GM19351 (cell line): ENCODE results near the gene PARD3B.

Experiments
- ATAC-seq: cut with Tn5 transposase; IDR thresholded peaks from one replicate; pipeline ENCODE4 v1.9.1; 2021; ENCODE audit warnings: mild to moderate bottlenecking, moderate library complexity; ENCODE audit not compliant: unreplicated experiment

Gene PARD3B

DNA sequence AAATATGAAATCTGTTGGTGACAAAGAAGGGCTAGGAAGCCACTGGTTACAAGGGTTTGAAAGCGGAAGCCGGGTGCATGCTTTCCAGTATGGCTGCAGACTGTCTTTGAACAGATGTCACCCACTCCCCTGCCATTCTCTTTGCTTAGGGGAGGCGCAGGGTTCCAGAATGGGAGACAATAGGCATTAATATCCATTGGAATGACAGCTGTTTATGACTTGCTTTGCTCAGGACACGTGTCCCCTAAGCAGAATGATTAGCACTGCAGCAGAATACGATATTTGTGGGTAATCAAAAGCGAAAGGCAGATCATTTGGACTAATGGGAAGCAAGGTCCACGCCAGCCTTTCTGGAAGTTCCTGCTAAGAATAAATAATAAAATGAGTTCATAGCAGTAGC is 1111.2 kb downstream of the PARD3B start:
- no peak for ATAC-seq

DNA sequence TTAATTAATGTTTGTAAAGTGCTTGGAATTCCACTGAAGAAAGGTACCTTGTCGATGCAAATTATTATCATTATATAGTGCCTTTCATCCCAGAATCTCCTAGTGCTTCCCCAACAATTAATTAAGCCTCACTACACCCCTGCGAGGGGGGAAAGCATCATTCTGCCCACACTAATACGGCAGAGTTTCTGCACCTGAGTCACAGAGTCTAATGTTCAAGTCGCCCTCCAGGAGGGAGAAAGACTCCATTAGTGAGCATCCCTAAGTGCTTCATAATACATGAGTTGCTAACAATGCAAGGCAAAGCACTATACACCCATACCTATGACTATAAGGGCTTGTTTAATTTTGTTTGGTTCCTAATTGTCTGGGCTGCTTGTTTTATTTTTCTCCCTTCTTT is 1111.7 kb downstream of the PARD3B start:
- no peak for ATAC-seq

DNA sequence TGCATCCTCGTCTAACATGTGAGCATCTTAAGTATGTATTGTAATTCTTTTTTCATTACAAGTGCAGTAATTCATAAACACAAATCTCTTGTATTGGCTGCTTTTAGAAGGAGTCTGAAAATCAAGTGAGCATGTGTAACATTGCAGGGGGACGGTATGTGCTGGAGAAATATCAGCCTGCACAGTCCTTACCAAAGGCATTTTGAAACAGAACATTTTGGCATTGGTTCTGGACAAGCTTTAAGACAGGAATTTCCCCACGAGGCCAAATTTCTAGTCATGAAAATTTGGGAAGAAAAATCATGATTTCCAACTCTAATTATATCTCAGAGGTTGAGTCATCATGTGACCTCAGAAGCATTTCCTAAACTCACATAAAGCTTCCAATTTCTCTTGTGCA is 1112.3 kb downstream of the PARD3B start:
- ATAC-seq = no peak

DNA sequence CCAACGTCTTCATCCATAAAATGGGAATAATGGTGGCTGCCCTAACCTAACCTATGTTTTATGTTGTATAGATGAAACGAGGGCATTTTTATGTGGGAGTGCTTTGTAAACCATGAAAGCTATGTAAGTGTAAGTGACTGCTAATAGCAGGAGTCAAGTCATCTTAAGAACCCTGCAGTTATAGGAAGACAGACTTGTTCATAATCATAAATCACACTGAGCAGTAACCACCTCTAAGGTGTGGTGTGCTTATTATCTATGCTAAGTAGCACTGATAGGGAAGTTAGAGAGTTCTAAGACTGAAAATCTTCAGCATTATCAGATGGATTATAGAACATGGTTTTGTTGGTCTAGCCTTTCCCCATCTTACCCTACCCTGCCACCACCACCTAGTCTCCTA is 1112.8 kb downstream of the PARD3B start:
- ATAC-seq = no peak

DNA sequence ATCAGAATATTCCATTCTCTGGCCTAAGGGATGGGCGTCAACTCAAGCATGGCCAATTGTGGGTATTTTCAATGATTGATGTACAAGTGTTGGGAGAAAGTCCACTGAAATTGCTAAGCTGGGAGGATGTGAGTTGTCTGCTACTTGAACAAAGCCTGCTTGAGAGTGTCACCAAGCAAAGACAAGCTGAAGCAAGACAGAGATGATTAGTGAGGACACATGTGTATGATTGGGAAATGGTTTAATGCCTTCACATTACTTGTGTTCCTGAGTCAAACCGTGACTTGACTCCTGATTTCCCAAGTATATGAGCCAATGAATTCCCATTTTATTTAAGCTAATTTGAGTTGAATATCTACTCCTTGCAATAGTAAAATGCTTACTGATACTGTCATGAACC is 1113.3 kb downstream of the PARD3B start:
- no peak for ATAC-seq

DNA sequence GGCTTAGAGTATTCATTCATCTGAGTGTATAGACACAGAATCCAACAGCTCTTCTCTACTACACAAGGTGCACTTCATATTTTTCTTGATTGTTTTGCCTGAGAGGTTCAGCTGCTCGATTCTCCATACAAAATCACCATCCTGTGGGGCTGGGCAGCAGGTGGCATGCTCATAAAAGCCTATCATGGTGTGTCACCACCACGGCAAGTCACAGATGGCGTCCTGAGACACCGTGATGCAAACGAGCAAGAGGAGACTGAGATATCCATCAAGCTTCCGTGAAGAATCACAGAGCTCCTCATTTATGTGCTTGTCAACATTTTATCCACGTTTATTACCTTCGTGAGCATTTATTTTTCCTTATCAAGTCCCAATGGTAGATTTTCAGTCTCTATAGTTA is 1114.6 kb downstream of the PARD3B start:
- no peak for ATAC-seq

DNA sequence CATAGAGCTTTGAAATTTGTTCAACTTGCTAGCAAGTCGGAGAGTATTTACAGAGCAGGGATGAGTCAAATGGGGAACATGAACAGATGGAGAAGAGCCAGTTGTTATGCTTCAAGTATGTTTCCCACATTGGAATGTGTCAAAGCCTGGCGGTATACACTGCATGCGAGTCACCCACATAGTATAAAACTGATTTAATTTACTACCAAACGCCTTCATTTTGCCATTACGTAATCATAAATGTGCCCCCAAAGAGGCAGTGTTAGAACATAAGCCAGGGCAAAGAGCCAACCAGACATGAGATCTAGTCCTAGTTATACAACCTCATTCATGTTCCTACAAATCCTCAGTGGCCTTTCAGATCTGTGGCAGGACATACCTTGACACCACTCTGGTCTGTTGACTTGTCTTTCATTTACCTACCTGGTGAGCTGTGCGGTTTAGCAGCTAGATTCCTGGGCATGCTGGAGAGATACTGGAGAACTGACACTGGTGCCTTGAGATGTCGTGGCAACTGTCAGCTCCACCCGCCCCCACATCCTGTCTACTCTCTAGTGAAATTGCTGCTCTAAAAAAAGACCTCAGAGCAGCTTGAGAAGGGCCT is 1115.3 kb downstream of the PARD3B start:
- peak; percentile 90 for ATAC-seq

DNA sequence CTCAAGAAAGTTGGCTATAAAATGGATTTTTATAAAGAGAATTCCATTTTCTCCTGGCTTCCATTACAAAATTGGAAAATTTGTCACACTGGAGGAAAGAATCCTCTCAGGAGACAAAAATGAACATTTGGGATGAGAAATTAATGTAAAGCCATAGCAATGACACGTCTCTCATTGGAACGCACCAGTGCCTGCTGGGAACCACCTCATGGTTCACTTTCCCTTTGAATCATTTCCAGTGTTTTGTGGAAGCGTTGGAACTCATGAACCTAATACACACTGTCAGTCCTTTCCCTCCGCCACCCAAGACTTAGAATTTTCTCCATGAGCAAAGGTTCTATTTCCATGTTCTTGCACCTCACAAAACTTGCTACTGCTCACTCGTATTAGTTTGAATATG is 1116.0 kb downstream of the PARD3B start:
- no peak for ATAC-seq

DNA sequence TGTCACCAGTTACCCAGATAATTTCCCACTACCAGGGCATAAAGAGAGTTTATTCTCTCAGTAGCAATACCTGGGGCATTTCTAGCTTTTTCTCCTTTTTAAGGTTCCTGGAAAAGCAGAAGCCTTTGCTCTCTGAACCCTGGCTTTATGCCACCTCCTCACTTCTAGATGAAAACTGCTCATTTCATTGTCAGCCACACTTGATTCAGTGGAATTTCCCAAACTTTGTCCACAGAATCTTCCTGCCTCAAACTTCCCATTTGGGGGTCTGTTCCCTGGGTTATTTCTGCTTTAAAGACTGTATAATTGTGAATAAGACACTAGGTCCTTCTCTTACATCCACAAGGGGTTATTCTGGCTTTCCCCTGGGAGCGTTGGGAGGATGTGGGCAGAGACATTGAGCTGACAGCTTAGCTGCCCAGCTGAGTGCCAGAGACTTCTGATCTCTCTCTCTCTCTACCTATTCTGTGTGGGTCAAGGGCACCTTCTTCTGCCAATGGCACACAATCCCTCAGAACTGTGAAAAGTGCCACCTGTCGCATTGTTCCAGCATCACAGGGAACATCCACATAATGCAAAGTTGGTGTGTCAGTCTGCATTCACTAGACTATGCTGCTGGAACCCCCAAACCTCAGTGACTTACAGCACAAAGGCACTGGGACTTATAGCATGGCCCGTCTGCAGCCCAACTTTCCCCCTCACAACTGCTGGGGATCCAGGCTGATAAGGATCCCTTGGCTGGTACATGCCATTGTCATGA is 1117.1 kb downstream of the PARD3B start:
- no peak for ATAC-seq

DNA sequence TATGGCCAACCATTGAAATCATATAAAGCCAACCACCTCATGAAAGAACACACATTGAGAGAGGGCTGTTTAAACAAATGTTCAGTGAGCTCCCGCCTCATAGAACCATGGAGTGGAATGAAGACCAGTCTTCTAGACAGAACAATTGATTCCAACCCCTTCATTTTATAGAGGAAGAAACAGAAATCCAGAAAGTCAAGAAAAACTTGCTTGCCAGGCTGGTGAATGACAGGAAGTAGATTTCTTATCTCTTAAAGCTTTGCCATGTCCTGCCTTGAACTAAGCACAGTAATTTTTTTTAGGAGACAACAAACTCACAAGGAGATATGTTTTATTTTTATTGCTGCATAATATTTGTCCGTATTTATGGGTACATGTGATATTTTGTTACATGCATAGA is 1120.5 kb downstream of the PARD3B start:
- no peak for ATAC-seq
